ENCODE data around the gene PIGN.

Gene PIGN

DNA sequence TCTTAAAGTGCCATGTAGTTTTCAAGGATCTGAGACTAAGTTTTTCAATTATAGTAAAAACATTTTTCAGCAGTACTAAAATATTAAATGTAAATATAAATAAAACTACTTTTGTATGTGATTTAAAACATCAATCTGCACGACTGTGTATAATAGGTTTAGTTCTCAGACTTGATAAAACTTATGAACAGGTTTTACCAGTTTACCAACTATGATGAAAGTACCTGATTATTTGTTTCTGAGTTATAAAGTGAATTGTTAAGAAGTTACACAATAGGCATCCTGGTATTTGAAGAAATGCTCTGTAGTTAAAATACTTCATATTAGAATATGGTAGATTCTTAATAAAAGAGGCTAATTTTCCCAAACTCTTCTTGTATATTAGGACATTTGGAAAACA is 15.0 kb upstream of the PIGN start:
- Histone ChIP-seq H3K27me3 (replicated peaks; ENCODE audit: control insufficient read depth, insufficient read depth, low read length) (no peaks in the 10 kb centered on the region), H3K36me3 (ENCODE audit: control insufficient read depth, insufficient read depth, low read length, severe bottlenecking) (no peaks in the 10 kb centered on the region), H3K9ac (ENCODE audit: low read length) (no peak overlapping the region), H3K9me3 (ENCODE audit: control insufficient read depth, low read length) (no peaks in the 10 kb centered on the region), H3K4me1 (ENCODE audit: control insufficient read depth, insufficient read depth, low read length) (no peaks in the 10 kb centered on the region), H3K4me3 (ENCODE audit: low read length) (no peak overlapping the region)
- DNase-seq (ENCODE audit: low read depth), result no peak

DNA sequence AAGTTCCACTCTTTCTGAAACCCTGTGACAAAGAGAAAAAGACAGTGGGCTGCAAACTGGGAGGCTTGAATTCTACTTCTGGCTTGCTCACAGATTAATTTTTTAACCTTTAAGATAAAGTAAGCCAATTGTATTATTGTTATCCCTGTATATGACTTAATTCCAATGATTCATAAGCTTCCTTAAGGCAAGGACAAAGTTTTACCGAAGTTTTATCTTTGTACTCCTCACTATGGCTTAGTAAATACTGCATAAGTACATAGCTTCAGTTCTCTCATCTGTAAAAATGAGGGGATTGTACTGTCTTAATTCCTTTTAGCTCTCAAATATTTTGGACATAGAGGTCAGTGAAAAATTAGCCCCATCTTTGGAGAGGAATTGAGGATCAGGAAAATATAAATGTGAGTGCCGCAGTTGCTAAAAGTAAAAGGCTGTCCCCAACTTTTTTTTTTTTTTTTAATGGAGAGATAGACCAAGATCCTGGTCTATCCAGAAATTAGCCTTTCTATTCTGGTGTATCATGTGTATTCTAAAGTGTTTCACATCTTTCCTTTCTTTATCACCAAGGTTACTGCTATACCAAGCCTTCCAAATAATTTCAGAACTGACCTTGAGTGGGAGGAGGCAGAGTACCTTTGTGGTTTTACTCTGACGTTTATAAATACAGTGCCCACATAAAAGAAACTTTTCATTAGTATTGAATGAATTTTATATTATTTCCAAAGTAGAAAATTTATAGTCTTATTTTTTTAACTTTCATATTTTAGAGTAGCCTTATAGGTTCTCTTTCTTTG is 13.5 kb upstream of the PIGN start:
- Histone ChIP-seq H3K27me3 (replicated peaks; ENCODE audit: control insufficient read depth, insufficient read depth, low read length) (no peaks in the 10 kb centered on the region), H3K36me3 (ENCODE audit: control insufficient read depth, insufficient read depth, low read length, severe bottlenecking) (no peaks in the 10 kb centered on the region), H3K4me1 (ENCODE audit: control insufficient read depth, insufficient read depth, low read length) (no peaks in the 10 kb centered on the region), H3K4me3 (ENCODE audit: low read length) (no peak overlapping the region), H3K9me3 (ENCODE audit: control insufficient read depth, low read length) (no peaks in the 10 kb centered on the region), H3K9ac (ENCODE audit: low read length) (no peak overlapping the region)
- DNase-seq (ENCODE audit: low read depth), result no peak

DNA sequence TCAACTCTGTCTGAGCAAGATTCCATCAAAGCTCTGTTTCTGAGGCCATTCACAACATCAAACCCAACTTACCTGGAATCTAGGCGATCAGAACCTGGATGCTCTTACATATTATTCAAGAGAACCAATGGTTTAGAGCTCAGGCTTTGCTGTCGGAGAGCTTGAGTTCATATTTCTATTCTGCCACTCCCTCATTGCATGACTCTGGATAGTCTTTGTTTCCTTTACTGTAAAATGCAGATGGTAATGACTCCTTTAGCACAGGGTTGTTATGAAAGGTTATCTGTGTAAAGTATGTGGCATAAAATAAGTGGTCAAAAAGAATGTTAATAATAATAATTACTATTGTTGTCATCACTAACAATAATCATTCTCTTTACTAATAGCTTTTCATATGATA is 12.8 kb upstream of the PIGN start:
- Histone ChIP-seq H3K9ac (ENCODE audit: low read length) (no peak overlapping the region), H3K27me3 (replicated peaks; ENCODE audit: control insufficient read depth, insufficient read depth, low read length) (no peaks in the 10 kb centered on the region), H3K36me3 (ENCODE audit: control insufficient read depth, insufficient read depth, low read length, severe bottlenecking) (no peaks in the 10 kb centered on the region), H3K4me1 (ENCODE audit: control insufficient read depth, insufficient read depth, low read length) (no peaks in the 10 kb centered on the region), H3K9me3 (ENCODE audit: control insufficient read depth, low read length) (no peaks in the 10 kb centered on the region), H3K4me3 (ENCODE audit: low read length) (no peak overlapping the region)
- no peak for DNase-seq (ENCODE audit: low read depth)

DNA sequence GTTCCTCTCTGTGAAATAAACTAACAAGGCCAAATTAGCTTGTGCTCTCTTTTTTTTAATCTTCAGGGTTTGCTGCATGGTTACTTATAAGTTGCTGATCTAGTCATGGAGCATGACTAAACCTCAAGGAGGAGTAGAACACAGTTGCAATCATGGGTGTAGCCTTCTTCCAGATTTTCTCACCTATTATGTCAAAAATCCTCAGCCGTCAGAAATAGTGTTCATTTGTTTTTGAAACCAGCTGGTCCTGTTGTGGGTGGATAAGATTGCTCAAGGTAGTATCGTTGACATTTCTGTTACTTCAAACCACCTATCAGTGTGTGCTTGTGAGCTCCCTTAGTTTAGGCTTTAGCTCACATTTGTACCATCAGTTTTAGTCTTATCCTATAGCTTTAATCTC is 11.4 kb upstream of the PIGN start:
- Histone ChIP-seq H3K36me3 (ENCODE audit: control insufficient read depth, insufficient read depth, low read length, severe bottlenecking) (no peaks in the 10 kb centered on the region), H3K9me3 (ENCODE audit: control insufficient read depth, low read length) (no peaks in the 10 kb centered on the region), H3K4me3 (ENCODE audit: low read length) (no peak overlapping the region), H3K9ac (ENCODE audit: low read length) (no peak overlapping the region), H3K27me3 (replicated peaks; ENCODE audit: control insufficient read depth, insufficient read depth, low read length) (no peaks in the 10 kb centered on the region), H3K4me1 (ENCODE audit: control insufficient read depth, insufficient read depth, low read length) (no peaks in the 10 kb centered on the region)
- no peak for DNase-seq (ENCODE audit: low read depth)

DNA sequence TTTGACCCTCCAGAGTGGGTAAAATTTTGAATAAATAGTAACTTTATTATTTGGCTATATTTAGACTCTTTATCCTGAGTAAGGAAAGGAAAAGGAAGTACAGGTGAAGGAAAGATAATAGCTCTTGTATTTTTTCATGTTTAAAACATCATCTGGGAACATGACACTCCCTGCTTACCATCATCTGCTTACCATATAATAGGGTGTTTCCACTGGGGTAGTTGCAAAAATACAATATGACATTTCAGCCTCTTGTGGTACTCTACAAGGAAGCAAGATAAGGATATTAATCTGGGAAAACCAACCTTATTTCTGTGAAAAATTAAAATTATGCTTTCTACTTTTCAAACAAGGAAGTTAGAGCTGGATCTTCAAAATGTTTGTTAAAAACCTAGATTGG is 10.1 kb upstream of the PIGN start:
- H3K9ac ChIP-seq (ENCODE audit: low read length), result no peak overlapping the region
- no peaks in the 10 kb centered on the region for H3K4me1 ChIP-seq (ENCODE audit: control insufficient read depth, insufficient read depth, low read length)
- H3K36me3 ChIP-seq (ENCODE audit: control insufficient read depth, insufficient read depth, low read length, severe bottlenecking), result no peaks in the 10 kb centered on the region
- H3K27me3 ChIP-seq (replicated peaks; ENCODE audit: control insufficient read depth, insufficient read depth, low read length), result no peaks in the 10 kb centered on the region
- no peaks in the 10 kb centered on the region for H3K9me3 ChIP-seq (ENCODE audit: control insufficient read depth, low read length)
- DNase-seq (ENCODE audit: low read depth), result no peak
- no peak overlapping the region for H3K4me3 ChIP-seq (ENCODE audit: low read length)

DNA sequence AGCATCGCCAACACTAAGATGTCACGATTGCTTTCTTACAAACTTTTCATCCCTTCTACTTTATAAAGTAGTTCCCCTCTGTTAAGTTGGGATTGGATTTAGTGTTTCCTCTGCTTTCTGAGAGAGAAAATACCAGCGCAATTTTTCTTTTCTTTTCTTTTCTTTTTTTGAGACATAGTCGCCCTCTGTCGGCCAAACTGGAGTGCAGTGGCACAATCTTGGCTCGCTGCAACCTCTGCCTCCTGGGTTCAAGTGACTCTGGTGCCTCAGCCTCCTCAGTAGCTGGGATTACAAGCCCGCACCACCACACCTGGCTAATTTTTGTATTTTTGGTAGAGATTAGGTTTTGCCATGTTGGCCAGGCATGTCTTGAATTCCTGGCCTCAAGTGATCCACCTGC is 9.2 kb upstream of the PIGN start:
- Histone ChIP-seq H3K9ac (ENCODE audit: low read length) (no peak overlapping the region), H3K4me1 (ENCODE audit: control insufficient read depth, insufficient read depth, low read length) (no peaks in the 10 kb centered on the region), H3K27me3 (replicated peaks; ENCODE audit: control insufficient read depth, insufficient read depth, low read length) (no peaks in the 10 kb centered on the region), H3K4me3 (ENCODE audit: low read length) (no peak overlapping the region), H3K36me3 (ENCODE audit: control insufficient read depth, insufficient read depth, low read length, severe bottlenecking) (no peaks in the 10 kb centered on the region), H3K9me3 (ENCODE audit: control insufficient read depth, low read length) (no peaks in the 10 kb centered on the region)
- DNase-seq (ENCODE audit: low read depth), result no peak

DNA sequence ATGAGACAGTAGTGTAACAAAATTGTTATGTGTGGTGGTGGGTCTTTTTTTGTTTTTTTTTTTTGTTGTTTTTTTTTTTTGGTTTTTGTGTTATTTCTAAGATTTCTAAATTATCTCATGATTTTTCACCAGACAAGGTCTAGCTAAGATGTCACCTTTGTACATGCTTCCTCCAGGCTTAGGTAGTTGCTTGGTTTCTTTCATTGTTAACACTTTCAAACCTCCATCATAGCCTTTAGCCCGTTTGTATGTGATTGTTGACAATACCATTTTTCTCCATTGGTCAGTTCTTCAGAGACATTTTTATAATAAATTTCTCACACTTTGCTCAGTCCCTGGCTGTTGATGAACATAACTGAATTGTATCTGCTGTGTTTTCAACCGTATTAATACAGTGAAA is 2.4 kb upstream of the PIGN start:
- Histone ChIP-seq H3K9ac (ENCODE audit: low read length) (peak overlapping the region; percentile 93), H3K9me3 (ENCODE audit: control insufficient read depth, low read length) (no peaks in the 10 kb centered on the region), H3K27me3 (replicated peaks; ENCODE audit: control insufficient read depth, insufficient read depth, low read length) (no peaks in the 10 kb centered on the region), H3K36me3 (ENCODE audit: control insufficient read depth, insufficient read depth, low read length, severe bottlenecking) (no peaks in the 10 kb centered on the region), H3K4me3 (ENCODE audit: low read length) (peak overlapping the region; percentile 98), H3K4me1 (ENCODE audit: control insufficient read depth, insufficient read depth, low read length) (peaks cover 21% of the 10 kb centered on the region)
- no peak for DNase-seq (ENCODE audit: low read depth)

DNA sequence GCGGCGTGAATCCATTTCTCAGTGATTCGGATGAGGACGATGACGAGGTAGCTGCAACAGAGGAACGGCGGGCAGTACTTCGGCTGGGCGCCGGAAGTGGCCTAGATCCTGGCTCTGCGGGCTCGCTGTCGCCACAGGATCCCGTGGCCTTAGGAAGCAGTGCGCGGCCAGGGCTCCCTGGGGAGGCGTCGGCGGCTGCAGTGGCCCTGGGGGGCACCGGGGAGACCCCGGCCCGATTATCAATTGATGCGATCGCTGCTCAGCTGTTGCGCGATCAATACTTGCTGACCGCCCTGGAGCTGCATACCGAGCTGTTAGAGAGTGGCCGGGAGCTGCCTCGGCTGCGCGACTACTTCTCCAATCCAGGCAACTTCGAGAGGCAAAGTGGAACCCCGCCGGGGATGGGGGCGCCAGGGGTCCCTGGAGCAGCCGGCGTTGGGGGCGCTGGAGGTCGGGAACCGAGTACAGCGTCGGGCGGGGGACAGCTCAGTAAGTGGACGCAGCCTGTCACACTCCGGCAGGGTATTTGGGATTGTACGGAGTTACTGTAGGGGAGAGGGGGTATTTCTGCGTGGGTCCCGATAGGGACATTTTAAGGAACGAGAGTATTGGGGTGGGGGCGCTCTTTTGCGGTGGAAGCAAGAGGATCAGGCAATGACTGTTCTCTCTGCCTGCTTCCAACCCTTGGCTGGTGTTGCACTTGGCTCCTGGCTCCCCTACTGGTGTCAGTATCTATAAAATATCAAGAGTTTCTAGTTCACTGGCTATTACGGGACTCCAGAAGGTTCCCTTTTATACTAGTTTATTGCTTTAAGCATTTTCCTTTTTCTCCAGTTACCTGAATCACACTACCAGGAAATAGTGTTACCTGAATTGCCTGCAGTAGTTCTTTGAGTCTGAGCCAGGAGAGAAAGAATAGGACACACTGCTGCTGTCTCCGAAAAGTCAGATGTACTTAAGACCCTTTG is 971 bp upstream of the PIGN start:
- H3K4me3 ChIP-seq (ENCODE audit: low read length), result peak overlapping the region; percentile 98
- peak; percentile 64 for DNase-seq (ENCODE audit: low read depth)
- H3K9ac ChIP-seq (ENCODE audit: low read length), result peak overlapping the region; percentile 93
- H3K27me3 ChIP-seq (replicated peaks; ENCODE audit: control insufficient read depth, insufficient read depth, low read length), result no peaks in the 10 kb centered on the region
- H3K4me1 ChIP-seq (ENCODE audit: control insufficient read depth, insufficient read depth, low read length), result peaks cover 21% of the 10 kb centered on the region
- no peaks in the 10 kb centered on the region for H3K36me3 ChIP-seq (ENCODE audit: control insufficient read depth, insufficient read depth, low read length, severe bottlenecking)
- H3K9me3 ChIP-seq (ENCODE audit: control insufficient read depth, low read length), result no peaks in the 10 kb centered on the region

DNA sequence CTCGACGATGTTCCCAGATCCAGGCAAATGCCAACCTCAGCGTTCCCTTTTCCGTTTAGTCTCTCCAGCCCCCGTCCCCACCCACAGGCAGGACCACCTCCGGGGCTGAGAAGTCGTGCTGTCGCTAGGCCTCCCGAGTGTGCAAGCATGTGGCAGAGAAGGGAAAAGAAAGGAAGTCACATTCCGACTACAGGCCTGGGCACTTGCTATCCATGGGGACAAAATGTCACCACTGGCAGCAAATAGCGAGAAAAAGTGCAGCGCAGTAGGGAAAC is 420 bp downstream of the PIGN start:
- no peaks in the 10 kb centered on the region for H3K9me3 ChIP-seq (ENCODE audit: control insufficient read depth, low read length)
- DNase-seq (ENCODE audit: low read depth), result no peak
- peak overlapping the region; percentile 98 for H3K4me3 ChIP-seq (ENCODE audit: low read length)
- no peaks in the 10 kb centered on the region for H3K27me3 ChIP-seq (replicated peaks; ENCODE audit: control insufficient read depth, insufficient read depth, low read length)
- H3K36me3 ChIP-seq (ENCODE audit: control insufficient read depth, insufficient read depth, low read length, severe bottlenecking), result no peaks in the 10 kb centered on the region
- H3K9ac ChIP-seq (ENCODE audit: low read length), result peak overlapping the region; percentile 92
- H3K4me1 ChIP-seq (ENCODE audit: control insufficient read depth, insufficient read depth, low read length), result peaks cover 21% of the 10 kb centered on the region

DNA sequence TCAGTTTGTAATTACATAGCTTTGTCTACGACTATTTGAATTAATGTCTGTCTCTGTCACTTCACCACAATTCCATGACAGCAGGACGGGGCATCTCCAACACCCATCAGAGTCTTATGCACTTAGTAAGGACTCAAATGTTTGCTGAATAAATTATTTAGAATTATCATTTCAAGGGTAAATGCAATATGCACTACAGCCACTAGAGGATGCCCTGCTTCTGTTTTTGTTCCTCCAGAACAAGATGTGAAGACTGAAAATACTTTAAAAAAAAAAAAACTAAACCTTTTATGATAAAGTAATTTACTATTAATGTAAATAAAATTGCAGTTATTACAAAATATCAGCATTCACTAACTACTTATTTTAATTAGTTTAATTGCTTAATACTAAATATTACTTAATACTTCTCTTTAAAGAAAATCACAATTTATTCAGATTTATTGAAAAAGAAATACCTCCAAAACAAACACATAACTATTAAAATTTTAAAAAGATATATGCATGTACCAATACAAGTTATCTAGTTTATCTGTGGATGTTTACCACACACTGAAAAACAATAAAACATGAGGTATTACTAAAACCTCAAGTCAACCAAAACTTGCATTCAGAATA is 3.2 kb downstream of the PIGN start:
- Histone ChIP-seq H3K9ac (ENCODE audit: low read length) (no peak overlapping the region), H3K36me3 (ENCODE audit: control insufficient read depth, insufficient read depth, low read length, severe bottlenecking) (no peaks in the 10 kb centered on the region), H3K4me1 (ENCODE audit: control insufficient read depth, insufficient read depth, low read length) (peaks cover 5% of the 10 kb centered on the region), H3K9me3 (ENCODE audit: control insufficient read depth, low read length) (no peaks in the 10 kb centered on the region), H3K27me3 (replicated peaks; ENCODE audit: control insufficient read depth, insufficient read depth, low read length) (no peaks in the 10 kb centered on the region), H3K4me3 (ENCODE audit: low read length) (no peak overlapping the region)
- peak; percentile 88 for DNase-seq (ENCODE audit: low read depth)

DNA sequence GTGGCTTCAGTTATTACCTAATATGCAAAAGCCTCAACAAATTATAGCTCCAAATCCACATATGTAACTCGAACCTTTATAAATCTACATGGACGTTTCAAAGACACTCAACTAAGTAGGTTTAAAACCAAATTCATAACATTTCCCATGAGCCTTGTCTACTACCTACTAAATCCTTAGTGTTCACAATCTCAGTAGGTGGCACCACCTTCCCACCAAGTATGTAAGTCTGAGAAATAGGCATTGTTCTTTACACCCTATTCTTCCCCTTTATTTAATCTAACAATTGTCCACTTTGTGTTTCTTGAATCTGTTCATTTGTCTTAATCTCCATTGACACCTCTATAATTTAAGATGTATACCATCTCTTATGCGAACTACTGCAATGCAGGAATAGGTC is 4.6 kb downstream of the PIGN start:
- no peak for DNase-seq (ENCODE audit: low read depth)
- no peak overlapping the region for H3K9ac ChIP-seq (ENCODE audit: low read length)
- no peaks in the 10 kb centered on the region for H3K4me1 ChIP-seq (ENCODE audit: control insufficient read depth, insufficient read depth, low read length)
- no peaks in the 10 kb centered on the region for H3K27me3 ChIP-seq (replicated peaks; ENCODE audit: control insufficient read depth, insufficient read depth, low read length)
- no peaks in the 10 kb centered on the region for H3K9me3 ChIP-seq (ENCODE audit: control insufficient read depth, low read length)
- H3K36me3 ChIP-seq (ENCODE audit: control insufficient read depth, insufficient read depth, low read length, severe bottlenecking), result no peaks in the 10 kb centered on the region
- H3K4me3 ChIP-seq (ENCODE audit: low read length), result no peak overlapping the region
